MV-4-11 (cell line): ENCODE measurements around the gene PLCD3.

Experiments
- DNase-seq: peaks from one replicate; lab custom pipeline; 2025; lab: John Stamatoyannopoulos, UW

PLCD3 gene

GRCh38 chr17:45132320-45132571, at the start of gene PLCD3:
Gene PLCD3, minus strand, starts transcription at chr17:45132515. Its CDS starts 105 bp downstream, at chr17:45132410.
- no peak for DNase-seq

GRCh38 chr17:45177563-45177962, 45.2 kb upstream of the PLCD3 start:
- DNase-seq, result no peak

- no peak for DNase-seq
These were observed 43.4 kb upstream of the PLCD3 start for GRCh38 chr17:45175759-45176115.

GRCh38 chr17:45172541-45173286, 40.4 kb upstream of the PLCD3 start:
- DNase-seq, result no peak

GRCh38 chr17:45172232-45172540, 39.9 kb upstream of the PLCD3 start:
- DNase-seq, result no peak

- DNase-seq, result no peak
These were observed 39.3 kb upstream of the PLCD3 start for GRCh38 chr17:45171338-45172231.

GRCh38 chr17:45170931-45171337, 38.6 kb upstream of the PLCD3 start:
- DNase-seq, result peak; percentile 64

GRCh38 chr17:45170280-45170930, 38.1 kb upstream of the PLCD3 start:
- DNase-seq, result no peak

GRCh38 chr17:45168991-45169752, 36.9 kb upstream of the PLCD3 start:
- DNase-seq, result no peak

- no peak for DNase-seq
These were observed 32.5 kb upstream of the PLCD3 start for GRCh38 chr17:45164734-45165269.

GRCh38 chr17:45162025-45162687, 29.8 kb upstream of the PLCD3 start:
- DNase-seq, result no peak

- DNase-seq, result peak; percentile 100
These were observed 29.1 kb upstream of the PLCD3 start, which contains the start of gene HEXIM2 for GRCh38 chr17:45161288-45162024. Gene HEXIM2, plus strand, starts transcription at chr17:45161875. Its CDS starts 919 bp downstream, at chr17:45162794.

GRCh38 chr17:45160447-45161287, 28.4 kb upstream of the PLCD3 start:
- peak; percentile 28 for DNase-seq

GRCh38 chr17:45156242-45156641, 23.9 kb upstream of the PLCD3 start:
- peak; percentile 49 for DNase-seq

- DNase-seq, result no peak
These were observed 23.2 kb upstream of the PLCD3 start for GRCh38 chr17:45155483-45155882.

GRCh38 chr17:45155029-45155428, 22.7 kb upstream of the PLCD3 start:
- no peak for DNase-seq

- DNase-seq, result peak; percentile 36
These were observed 18.8 kb upstream of the PLCD3 start for GRCh38 chr17:45150911-45151809.
